Measurements from ENCODE around the gene DDX55.

DNA sequence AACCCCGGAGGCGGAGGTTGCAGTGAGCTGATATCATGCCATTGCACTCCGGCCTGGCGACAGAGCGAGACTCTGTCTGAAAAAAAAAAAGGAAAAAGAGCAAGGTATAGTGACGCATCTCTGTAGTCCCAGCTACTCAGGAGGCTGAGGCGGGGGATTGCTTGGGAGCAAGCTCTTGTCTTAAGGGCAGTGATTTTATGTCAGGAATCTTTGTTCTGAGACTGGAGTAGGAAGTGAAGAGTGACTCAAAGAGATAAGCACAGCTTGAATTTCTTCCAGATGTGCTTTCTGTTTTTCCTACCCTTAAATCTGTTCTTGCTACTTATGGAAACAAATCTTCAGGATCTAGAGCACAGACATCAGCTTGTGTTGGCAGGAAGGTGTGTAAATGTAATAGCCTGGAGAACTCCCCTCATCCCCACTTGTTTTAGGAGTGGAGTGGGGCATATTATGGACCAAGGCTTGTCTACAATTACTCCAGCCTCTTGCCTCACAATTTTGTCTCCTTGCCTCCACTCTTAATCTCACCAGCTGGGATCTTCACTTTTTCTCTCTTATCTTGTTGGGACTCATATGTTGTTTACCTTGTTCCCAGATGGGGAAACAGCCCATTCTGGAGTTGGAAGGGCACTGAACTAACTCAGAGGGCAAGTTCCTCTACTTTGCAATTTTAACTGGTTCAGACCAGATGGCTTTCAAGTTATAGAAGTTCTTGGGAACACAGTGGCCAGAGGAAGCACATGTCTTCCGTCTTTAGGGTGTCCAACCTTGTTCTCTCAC, 10.0 kb upstream of the DDX55 start:
- no peak for TF ChIP-seq EP300 (IDR thresholded peaks at IDR 0.05)
- TF ChIP-seq, protein P1, sequence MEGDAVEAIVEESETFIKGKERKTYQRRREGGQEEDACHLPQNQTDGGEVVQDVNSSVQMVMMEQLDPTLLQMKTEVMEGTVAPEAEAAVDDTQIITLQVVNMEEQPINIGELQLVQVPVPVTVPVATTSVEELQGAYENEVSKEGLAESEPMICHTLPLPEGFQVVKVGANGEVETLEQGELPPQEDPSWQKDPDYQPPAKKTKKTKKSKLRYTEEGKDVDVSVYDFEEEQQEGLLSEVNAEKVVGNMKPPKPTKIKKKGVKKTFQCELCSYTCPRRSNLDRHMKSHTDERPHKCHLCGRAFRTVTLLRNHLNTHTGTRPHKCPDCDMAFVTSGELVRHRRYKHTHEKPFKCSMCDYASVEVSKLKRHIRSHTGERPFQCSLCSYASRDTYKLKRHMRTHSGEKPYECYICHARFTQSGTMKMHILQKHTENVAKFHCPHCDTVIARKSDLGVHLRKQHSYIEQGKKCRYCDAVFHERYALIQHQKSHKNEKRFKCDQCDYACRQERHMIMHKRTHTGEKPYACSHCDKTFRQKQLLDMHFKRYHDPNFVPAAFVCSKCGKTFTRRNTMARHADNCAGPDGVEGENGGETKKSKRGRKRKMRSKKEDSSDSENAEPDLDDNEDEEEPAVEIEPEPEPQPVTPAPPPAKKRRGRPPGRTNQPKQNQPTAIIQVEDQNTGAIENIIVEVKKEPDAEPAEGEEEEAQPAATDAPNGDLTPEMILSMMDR (IDR thresholded peaks at IDR 0.05): no peak
